Spleen (tissue), 11 donors: ENCODE measurements around the gene ACP4. TPM values are rescaled to one million over a fixed set of nuclear protein-coding genes. Genes with fewer than 3 reads are reported as not detected.
"Not testable (repeated sequence)": the region's sequence is repeated elsewhere in the genome, so short reads cannot be mapped to it uniquely, and the experiment has no call there.

ENCODE experiments used
- DNase-seq: peaks from one replicate; pipeline ENCODE4 v3.0.0-alpha.2; 2020
- H3K27ac ChIP-seq, 8 donors: fragments of 200-600 bp; sonication (generic) in 7 of 8; 1 replicate in 4 of 8; 2 replicates in 4 of 8; pipeline versions ENCODE4 v1.5.0 to v1.8.0; 2016 to 2021; ENCODE audit warnings: inconsistent platforms in 4 of 8, mild to moderate bottlenecking in 4 of 8, moderate library complexity in 1 of 8
- H3K27me3 ChIP-seq, 7 donors: fragments of 200-600 bp; sonication (generic) in 6 of 7; replicated peaks in 1 of 7; 1 replicate in 4 of 7; 2 replicates in 3 of 7; pipeline versions ENCODE4 v1.5.0 to v1.8.0; 2016 to 2021; ENCODE audit warnings: inconsistent platforms in 3 of 7, mild to moderate bottlenecking in 1 of 7
- H3K36me3 ChIP-seq, 6 donors: fragments of 200-600 bp; sonication (generic) in 5 of 6; 1 replicate in 4 of 6; 2 replicates in 2 of 6; pipeline versions ENCODE4 v1.5.0 to v1.8.0; 2016 to 2021; ENCODE audit warnings: inconsistent platforms in 2 of 6
- H3K4me1 ChIP-seq, 6 donors: fragments of 200-600 bp; sonication (generic) in 5 of 6; 1 replicate in 3 of 6; 2 replicates in 3 of 6; pipeline versions ENCODE4 v1.5.0 to v1.8.0; 2016 to 2021; ENCODE audit warnings: inconsistent platforms in 3 of 6
- H3K4me3 ChIP-seq, 8 donors: fragments of 200-600 bp; sonication (generic) in 7 of 8; 1 replicate in 4 of 8; 2 replicates in 4 of 8; pipeline versions ENCODE4 v1.5.0 to v1.8.0; 2016 to 2021; ENCODE audit warnings: inconsistent platforms in 4 of 8, mild to moderate bottlenecking in 4 of 8, moderate library complexity in 2 of 8
- H3K9me3 ChIP-seq, 8 donors: fragments of 200-600 bp; sonication (generic) in 7 of 8; 1 replicate in 4 of 8; 2 replicates in 4 of 8; pipeline versions ENCODE4 v1.5.0 to v1.8.0; 2016 to 2021; ENCODE audit warnings: inconsistent platforms in 4 of 8
- CTCF ChIP-seq, 11 experiments: fragments of 200-600 bp in 7 of 11; fragments of 450-650 bp in 4 of 11; sonication (generic) in 4 of 11; IDR thresholded peaks in 8 of 11; conservative IDR thresholded peaks in 3 of 11; 1 replicate in 7 of 11; 2 replicates in 4 of 11; pipeline versions ENCODE4 v1.4.0 to v1.8.0; 2016 to 2021; ENCODE audit warnings: antibody characterized with exemption in 11 of 11, inconsistent platforms in 4 of 11, mild to moderate bottlenecking in 1 of 11
- POLR2A ChIP-seq, 3 donors: fragments of 450-650 bp; IDR thresholded peaks; one replicate each; pipeline ENCODE4 v1.5.1; 2017; ENCODE audit warnings: antibody characterized with exemption in 3 of 3, mild to moderate bottlenecking in 1 of 3
- POLR2AphosphoS5 ChIP-seq, 3 donors: sonication (generic); formaldehyde crosslinking; IDR thresholded peaks; one replicate each; pipeline ENCODE4 v1.5.1; 2017; ENCODE audit warnings: antibody characterized with exemption in 3 of 3
- WGBS, 5 donors: extraction: QIAGEN DNeasy Blood & Tissue Kit in 3 of 5; methylation state at CpG; one replicate each; pipeline versions ENCODE4 v1.1.5 to v1.1.7; 2013 to 2018; 5-methylcytosine and 5-hydroxymethylcytosine counted together
- intact Hi-C: fragments of 100-400 bp; cut with DNase I; formaldehyde crosslinking; loops from one replicate; pipeline ENCODE4 v1.15.0; 2023; ENCODE audit warnings: low total_unique reads
- polyA plus RNA-seq, 3 donors: library from polyadenylated mRNA; stranded (reverse); fragments of 200-250 nt; gene quantifications; one replicate each; pipeline ENCODE4 v1.2.1, GENCODE V29; 2013
- total RNA-seq, 7 donors: library from RNA; depleted of rRNA in 3 of 7; stranded (reverse); fragments of >200 nt in 3 of 7; fragmentation: NEBNext Ultra II Directional in 4 of 7; extraction: Animal tissue kit (Norgen Biotek cat#: 25700) in 4 of 7; gene quantifications; one replicate each; pipeline versions ENCODE4 v1.1.0 to v1.2.1, GENCODE V29; 2016 to 2021
- donor health status: healthy with polysubstance abuse.
- donor health status: DM: no; HTN: no; CAD: no; lungs with moderate emphysema.
- donor health status: DM: no; HTN: no; CAD: no.
- donor health status: Bipolar disorder and iron deficiency.
- donor health status: healthy.
- donor health status: DM: no; HTN: no; CAD: no.
- donor health status: DM: yes; HTN: yes; CAD: no.

ACP4 gene
- total and polyA plus RNA-seq, 10 donors: not detected

GRCh38 chr19:50768277-50768676 is 21.9 kb upstream of the ACP4 start:
- H3K4me3 ChIP-seq: no peak overlapping the region
- 27 to 35% (median 30%) methylated on average over 5 of the region's 5 CpGs for WGBS, 5 donors

GRCh38 chr19:50770164-50770563 is 20.1 kb upstream of the ACP4 start, which contains the start of gene GPR32:
Gene GPR32 (plus strand): TSS chr19:50770464. CDS start chr19:50770601, 137 bp downstream.
- H3K36me3 ChIP-seq, H3K4me3 ChIP-seq, H3K4me1 ChIP-seq, DNase-seq, H3K9me3 ChIP-seq, intact Hi-C loops, H3K27ac ChIP-seq: not testable (repeated sequence)
- peaks cover 0 to 71% (median 0%) of the 10 kb centered on the region in 7 donors for H3K27me3 ChIP-seq
- WGBS, 5 donors: 75 to 93% (median 87%) methylated on average over 2 of the region's 2 CpGs

More at GRCh38 chr19:50768277-50768676, 21.9 kb upstream of the ACP4 start:
- H3K27me3 ChIP-seq: peaks cover 0 to 66% (median 0%) of the 10 kb centered on the region in 7 donors
- TF ChIP-seq CTCF (IDR thresholded peaks at IDR 0.05 in 8 of 11, conservative IDR thresholded peaks at IDR 0.05 in 3 of 11) (no peak), POLR2AphosphoS5 (IDR thresholded peaks at IDR 0.05) (no peak), POLR2A (IDR thresholded peaks at IDR 0.05) (no peak)
- H3K4me1 ChIP-seq: no peaks in the 10 kb centered on the region
- H3K27ac ChIP-seq: no peak overlapping the region
- DNase-seq: no peak
- no peaks in the 10 kb centered on the region for H3K36me3 ChIP-seq
- intact Hi-C loops: no loop called here
- H3K9me3 ChIP-seq: peaks cover 0 to 6% (median 0%) of the 10 kb centered on the region in 8 donors

- Histone ChIP-seq H3K36me3 (no peaks in the 10 kb centered on the region), H3K4me3 (no peak overlapping the region), H3K27ac (no peak overlapping the region), H3K9me3 (peaks cover 0 to 6% (median 0%) of the 10 kb centered on the region in 8 donors), H3K4me1 (no peaks in the 10 kb centered on the region), H3K27me3 (peaks cover 0 to 71% (median 0%) of the 10 kb centered on the region in 7 donors)
- no peak for DNase-seq
- TF ChIP-seq CTCF (IDR thresholded peaks at IDR 0.05 in 8 of 11, conservative IDR thresholded peaks at IDR 0.05 in 3 of 11) (no peak), POLR2AphosphoS5 (IDR thresholded peaks at IDR 0.05) (no peak), POLR2A (IDR thresholded peaks at IDR 0.05) (no peak)
- 86 to 95% (median 88%) methylated on average over 12 to 13 of the region's 13 CpGs for WGBS, 5 donors
- intact Hi-C loops: no loop called here
These were observed 19.3 kb upstream of the ACP4 start for GRCh38 chr19:50770888-50771287.

GRCh38 chr19:50772476-50772875 is 17.7 kb upstream of the ACP4 start:
- Histone ChIP-seq H3K4me1 (no peaks in the 10 kb centered on the region), H3K4me3 (no peak overlapping the region), H3K27me3 (peaks cover 0 to 78% (median 13%) of the 10 kb centered on the region in 7 donors), H3K9me3 (peaks cover 0 to 21% (median 10%) of the 10 kb centered on the region in 8 donors), H3K27ac (no peak overlapping the region), H3K36me3 (no peaks in the 10 kb centered on the region)
- 37 to 67% (median 50%) methylated on average over 2 of the region's 2 CpGs for WGBS, 5 donors
- DNase-seq: no peak
- intact Hi-C loops: no loop called here
- TF ChIP-seq POLR2AphosphoS5 (IDR thresholded peaks at IDR 0.05) (no peak), POLR2A (IDR thresholded peaks at IDR 0.05) (no peak), CTCF (IDR thresholded peaks at IDR 0.05 in 8 of 11, conservative IDR thresholded peaks at IDR 0.05 in 3 of 11) (no peak)

- H3K4me1 ChIP-seq, H3K27ac ChIP-seq, H3K4me3 ChIP-seq, DNase-seq, H3K36me3 ChIP-seq, intact Hi-C loops: not testable (repeated sequence)
- peaks cover 0 to 22% (median 10%) of the 10 kb centered on the region in 8 donors for H3K9me3 ChIP-seq
- 71 to 89% (median 83%) methylated on average over 3 of the region's 3 CpGs for WGBS, 5 donors
- peaks cover 0 to 79% (median 17%) of the 10 kb centered on the region in 7 donors for H3K27me3 ChIP-seq
These were observed 17.3 kb upstream of the ACP4 start for GRCh38 chr19:50772912-50773311.

- H3K36me3 ChIP-seq, H3K27ac ChIP-seq, H3K4me1 ChIP-seq, intact Hi-C loops, H3K4me3 ChIP-seq, DNase-seq: not testable (repeated sequence)
- WGBS, 5 donors: 57 to 71% (median 61%) methylated on average over 7 of the region's 7 CpGs
- peaks cover 0 to 82% (median 23%) of the 10 kb centered on the region in 7 donors for H3K27me3 ChIP-seq
- H3K9me3 ChIP-seq: peaks cover 0 to 22% (median 10%) of the 10 kb centered on the region in 8 donors
These were observed 16.8 kb upstream of the ACP4 start for GRCh38 chr19:50773454-50773853.
